Superior temporal gyrus (tissue), 1 donor: ENCODE measurements around the gene FGD5.

ENCODE experiments used
- DNase-seq: peaks from one replicate; pipeline ENCODE4 v3.0.0-alpha.2; 2016; ENCODE audit errors: extremely low spot score

FGD5 gene

DNA sequence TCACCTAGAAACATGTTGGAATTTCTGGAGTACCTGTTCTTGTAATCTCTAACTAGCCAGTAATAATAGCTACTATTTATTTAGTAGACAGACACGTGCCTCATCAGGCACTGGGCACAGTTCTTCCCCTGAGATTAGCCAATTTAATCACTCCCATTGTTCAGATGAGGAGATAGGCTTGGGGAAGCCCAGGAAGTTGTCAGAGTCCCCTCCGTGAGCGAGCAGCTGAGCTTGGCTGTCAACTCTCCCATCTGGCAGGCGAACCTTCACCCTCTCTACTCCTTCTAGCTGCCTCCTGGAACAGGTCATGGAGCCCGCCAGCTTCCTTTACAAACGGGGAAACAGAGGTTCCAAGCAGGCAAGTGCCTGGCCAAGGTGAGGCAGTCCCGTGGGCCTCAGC is 31.1 kb upstream of the FGD5 start:
- no peak for DNase-seq

DNA sequence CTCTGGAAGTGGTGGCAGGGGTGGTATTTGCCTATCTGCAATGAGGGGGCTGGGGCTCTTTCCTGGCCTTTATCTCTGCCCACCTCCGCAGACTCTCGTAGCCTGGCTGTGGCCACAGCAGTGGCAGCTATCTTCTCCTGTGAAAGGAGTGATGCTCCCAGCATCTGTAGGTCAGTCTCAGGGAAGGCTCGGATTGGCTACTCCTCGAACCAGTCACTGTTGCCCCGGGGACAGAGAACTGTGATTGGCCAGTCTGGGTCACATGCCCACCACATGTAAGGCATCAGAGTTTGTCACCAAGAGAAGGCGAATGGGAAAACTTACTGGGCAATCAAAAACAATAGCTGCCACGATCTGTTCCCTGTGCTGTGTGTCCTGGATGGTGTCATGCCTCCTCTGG is 30.1 kb upstream of the FGD5 start:
- DNase-seq, result no peak

GRCh38 chr3:14789221-14789620 is 29.5 kb upstream of the FGD5 start:
- DNase-seq, result no peak

DNA sequence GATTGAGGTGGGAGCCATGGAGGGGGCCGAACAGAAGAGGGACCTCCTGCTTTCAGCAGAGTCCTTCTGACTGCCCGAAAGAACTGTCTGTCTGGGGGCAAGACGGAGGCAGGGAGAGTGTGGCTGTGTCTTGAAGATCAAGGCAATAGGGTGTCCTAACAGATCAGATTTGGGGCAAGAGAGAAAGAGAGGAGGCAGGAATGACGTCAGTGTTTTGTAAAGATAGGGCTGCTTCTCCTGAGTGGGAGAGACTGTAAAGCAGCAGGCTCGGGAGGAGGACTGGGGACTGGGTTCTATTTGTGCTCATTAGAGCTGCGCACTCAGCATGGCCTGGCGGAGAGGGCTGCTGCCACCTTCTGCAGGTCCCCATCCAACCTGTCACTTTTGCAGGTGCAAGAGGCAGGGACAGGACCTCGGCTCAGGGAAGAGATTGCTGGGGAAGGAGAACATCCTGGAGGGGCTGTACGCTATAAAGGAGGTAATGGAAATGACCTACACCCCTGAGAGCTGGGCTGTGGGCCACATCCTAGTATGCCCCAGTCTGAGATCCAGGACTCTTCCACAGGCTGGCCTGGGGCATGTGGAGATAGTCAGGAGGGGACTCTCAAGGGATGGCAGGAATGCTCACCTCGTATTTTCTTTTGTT is 29.0 kb upstream of the FGD5 start:
- no peak for DNase-seq

DNA sequence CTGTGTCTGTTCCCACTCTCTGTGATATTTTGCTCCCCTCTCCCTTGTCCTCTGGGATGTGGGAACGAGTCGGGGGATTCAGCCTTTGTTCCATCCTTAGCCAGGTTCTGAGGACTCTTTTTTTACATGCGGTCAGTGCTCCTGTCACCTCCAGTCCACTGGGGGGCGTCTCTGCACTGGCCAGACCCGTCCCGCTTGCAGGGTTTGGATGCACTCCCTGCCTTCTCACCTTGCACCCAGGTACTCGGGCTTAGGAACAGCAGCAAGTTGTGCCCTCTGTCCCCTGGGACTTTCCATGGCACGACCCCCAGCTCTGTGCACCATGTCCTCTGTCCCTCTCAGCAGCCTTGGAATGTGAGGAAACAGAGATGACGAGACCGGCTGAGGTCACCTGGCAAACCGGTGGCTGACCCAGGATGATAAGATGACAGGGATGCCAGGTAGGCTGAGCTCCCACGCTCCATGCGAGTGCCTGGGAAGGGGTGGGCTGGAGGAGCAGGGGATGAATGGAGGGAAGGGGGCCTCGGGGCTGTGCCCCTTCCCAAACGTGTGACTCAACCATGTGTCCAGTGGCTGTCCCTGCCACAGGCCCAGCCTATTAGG is 27.3 kb upstream of the FGD5 start:
- DNase-seq, result no peak

GRCh38 chr3:14792691-14793121 is 26.1 kb upstream of the FGD5 start:
- DNase-seq, result no peak

- DNase-seq, result no peak
These were observed 25.5 kb upstream of the FGD5 start for GRCh38 chr3:14793126-14793857.

GRCh38 chr3:14793858-14794234 is 24.9 kb upstream of the FGD5 start:
- no peak for DNase-seq

DNA sequence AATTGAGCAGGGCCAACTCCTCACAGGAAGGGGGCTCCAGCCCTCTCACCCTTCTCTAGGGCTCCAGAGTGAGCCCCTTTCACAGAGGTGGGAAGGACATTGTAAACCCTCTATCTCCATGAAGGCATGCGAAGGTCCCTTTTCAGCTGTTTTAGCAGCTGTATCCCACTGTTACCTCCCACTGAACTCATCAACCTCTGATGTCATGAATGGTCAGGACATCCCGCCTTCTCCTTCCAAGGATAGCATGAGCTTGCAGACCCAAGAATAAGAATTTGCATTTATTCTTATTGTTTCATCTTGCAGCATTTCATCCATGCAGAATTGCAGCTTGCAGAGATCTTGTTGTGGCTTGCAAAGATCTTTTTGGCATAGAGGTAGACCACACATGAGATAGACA is 24.3 kb upstream of the FGD5 start:
- DNase-seq, result no peak

DNA sequence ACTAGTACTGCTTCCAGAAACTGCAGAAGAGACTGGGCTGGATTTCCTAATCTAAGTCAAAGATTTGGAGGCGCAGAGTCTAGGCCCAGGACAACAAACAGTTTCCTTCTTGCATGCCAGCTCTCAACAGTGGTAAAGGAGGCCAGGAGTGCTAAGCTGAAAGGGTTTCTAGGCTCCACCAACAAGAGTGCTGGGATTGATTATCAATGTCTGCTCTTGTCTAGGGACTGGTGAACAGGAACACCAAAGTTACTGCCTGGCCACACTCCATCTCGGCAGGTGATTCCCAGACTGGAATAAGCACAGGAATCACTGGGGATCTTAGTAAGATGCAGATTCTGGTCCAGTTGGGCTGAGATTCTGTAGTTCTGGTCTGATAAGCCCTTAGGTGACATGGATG is 22.8 kb upstream of the FGD5 start:
- no peak for DNase-seq

- no peak for DNase-seq
These were observed 22.2 kb upstream of the FGD5 start for GRCh38 chr3:14796403-14797077.

DNA sequence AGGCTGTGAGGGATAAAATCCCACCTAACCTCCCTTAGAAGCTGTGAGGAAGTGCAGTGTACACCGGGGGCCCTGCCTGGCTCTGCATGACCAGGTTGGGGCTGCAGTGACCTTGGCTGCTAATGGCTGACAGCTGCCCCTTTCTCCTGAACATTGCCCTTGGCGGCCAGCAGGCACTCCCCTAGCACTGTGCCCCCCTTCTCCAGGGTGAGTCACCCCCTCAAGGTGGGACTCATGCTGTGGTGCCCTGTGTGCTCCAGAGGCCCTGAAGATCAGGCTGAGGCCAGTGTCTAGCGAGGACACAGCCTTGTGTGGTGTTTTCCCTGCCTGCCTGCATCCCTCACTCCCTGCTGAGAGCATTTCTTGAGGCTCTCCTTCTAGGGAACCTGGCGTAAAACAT is 21.0 kb upstream of the FGD5 start:
- DNase-seq, result no peak

DNA sequence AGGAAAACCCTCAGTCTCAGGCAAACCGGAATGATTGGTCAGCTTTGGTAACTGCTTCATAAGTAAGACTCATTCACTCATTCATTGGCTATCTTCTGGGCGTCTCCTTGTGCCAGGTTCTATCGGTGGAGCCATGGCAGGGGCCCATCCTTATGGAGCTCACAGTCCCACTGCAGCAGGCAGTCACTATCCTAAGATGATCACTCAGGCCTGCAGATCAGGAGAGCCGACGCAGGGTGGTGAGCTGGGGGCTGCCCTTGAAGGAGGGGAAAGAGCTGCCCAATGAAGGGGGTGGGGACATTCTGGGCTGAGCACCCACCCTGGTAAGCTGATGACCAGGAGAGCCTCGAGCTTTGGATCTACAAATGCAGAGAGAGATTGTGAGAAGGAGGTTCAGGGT is 20.5 kb upstream of the FGD5 start:
- no peak for DNase-seq

DNA sequence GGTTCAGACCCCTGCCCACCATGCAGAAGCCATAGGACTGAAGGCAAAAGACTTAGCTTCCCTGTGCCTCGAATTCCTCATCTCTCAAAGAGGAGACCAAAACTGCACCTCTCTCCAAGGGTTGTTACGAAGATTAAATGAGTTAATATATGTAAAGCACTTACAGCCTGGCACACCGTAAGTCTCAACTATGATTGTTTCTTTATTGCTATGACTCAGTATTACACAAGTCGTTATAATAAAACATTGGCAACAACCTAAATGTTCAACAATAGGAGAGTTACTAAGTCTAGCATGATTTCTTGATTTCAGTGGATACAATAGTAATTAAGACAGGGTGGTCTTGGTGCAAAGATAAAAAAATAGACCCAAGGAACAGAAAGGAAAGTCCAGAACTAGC is 19.6 kb upstream of the FGD5 start:
- DNase-seq, result no peak

DNA sequence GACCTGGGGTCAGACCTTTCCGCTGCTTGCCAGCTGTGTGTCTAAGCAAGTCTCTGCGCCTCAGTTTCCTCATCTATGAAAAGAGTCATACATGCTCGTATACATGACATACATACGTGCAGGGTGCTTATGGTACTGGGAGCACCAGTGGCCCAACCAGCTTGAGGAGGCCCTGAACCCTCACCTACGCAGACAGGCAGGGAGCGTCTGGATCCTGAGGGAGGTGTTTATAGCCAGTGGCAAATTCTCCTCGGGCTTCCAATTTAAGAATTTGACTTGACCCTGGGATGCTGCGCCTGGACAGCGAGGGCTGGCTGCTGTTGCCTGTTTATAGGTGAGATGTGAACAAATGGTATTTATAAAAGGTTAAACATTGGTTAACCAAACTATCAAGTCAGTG is 17.7 kb upstream of the FGD5 start:
- DNase-seq, result no peak

DNA sequence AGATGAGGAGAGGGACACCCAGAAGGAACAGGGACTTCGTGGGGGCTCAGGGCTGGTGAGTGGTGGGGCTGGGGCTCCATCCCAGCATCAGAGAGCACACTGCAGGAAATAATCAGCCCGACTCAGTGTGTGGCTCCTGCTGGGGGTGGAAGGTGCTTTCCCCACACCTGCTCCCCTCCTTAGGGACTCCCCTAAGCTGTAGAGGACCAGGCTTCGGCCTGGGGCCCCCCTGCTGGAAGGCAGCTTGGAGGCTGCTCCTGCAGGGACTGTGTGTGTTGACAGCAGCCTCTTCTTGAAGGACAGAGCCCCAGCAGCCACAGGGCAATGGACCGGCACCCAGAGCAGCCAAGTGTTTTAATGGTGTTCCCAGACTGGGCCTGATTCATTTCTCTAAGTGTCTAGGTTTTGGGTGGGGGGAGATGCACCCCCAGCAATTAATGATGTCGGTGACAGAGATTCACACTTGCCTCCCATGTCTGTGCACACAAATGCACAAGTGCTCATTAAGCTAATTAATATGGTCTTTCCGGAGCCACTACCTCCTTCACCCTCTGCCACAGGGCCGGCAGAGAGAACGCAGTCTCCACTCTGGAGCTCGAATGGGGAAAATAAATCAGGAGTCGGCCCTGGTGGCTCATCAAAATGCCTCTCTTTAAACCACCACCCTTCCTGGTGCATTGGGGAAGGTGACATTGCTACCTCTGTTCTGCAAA is 16.9 kb upstream of the FGD5 start:
- DNase-seq, result no peak

- no peak for DNase-seq
These were observed 16.4 kb upstream of the FGD5 start for GRCh38 chr3:14802381-14802731.

- no peak for DNase-seq
These were observed 15.4 kb upstream of the FGD5 start for GRCh38 chr3:14803101-14803980.

DNA sequence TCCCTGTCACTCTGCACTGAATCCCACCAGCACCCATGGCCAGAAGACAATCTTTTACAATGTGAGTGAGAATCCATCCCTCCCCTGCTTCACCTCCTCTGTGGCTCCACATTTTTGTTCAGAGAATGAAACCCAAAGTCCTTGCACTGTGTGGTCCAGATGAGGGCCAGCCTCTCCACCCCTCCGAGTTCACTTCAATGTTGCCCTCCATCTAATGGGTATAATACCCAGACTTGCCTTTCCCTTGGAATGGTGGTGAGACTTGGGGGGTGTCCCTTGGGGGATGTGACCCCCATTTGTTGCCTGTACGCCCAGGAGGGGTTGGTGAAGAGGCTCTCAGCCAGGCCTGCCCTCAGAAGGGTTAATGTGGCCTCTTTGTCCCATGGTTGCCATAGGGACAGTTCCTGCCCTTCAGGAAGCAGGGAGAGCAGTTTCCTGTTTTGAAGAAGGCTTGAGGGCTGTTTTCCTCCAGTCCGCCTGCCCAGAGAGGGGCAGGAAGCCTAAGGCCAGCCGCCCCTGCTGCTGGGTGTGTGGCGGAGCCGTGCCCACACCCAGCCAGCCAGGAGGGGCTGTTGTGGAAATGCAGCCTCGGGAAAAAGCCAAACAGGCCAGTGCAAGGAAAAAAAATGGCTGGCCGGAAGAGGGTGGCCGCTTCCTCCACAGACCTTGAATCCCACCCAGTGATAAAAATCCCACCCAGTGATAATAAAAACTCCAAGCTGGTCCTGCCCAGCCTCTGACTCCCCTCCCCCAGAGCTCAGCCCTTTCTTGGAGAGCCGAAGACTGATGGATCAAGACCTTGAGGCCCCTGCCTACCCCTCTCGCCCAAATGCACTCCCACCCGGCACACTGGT is 14.6 kb upstream of the FGD5 start:
- no peak for DNase-seq
